ENCODE results near the gene CYP20A1. TPM values are rescaled to one million over a fixed set of nuclear protein-coding genes. Genes with fewer than 3 reads are reported as not detected.
A peak's percentile ranks its signal among the peaks of the same experiment; 100 is the strongest.

CYP20A1 gene
- total and polyA plus RNA-seq, 2 experiments from 2014 or later: 51.2 to 55.0 TPM

- DNase-seq: no peak
- Histone ChIP-seq H3F3A (ENCODE audit: insufficient read depth) (peaks cover 29% of the 10 kb centered on the region), H4K20me1 (ENCODE audit: insufficient read depth) (no peaks in the 10 kb centered on the region), H3K4me2 (ENCODE audit: unreplicated experiment) (no peak overlapping the region), H3K4me1 (ENCODE audit: insufficient read depth) (peaks cover 22% of the 10 kb centered on the region), H3K79me2 (ENCODE audit: insufficient read depth) (peaks cover 32% of the 10 kb centered on the region), H2AFZ (no peak overlapping the region), H3K9ac (no peak overlapping the region), H3K4me3 (no peak overlapping the region), H3K27me3 (replicated peaks; ENCODE audit: insufficient read depth) (no peaks in the 10 kb centered on the region), H3K9me3 (ENCODE audit: low read depth) (no peaks in the 10 kb centered on the region), H3K9me2 (ENCODE audit: insufficient read depth) (no peaks in the 10 kb centered on the region), H3K36me3 (ENCODE audit: low read depth) (no peaks in the 10 kb centered on the region), H3K27ac (no peak overlapping the region)
- TF ChIP-seq EZH2phosphoT487 (IDR thresholded peaks at IDR 0.05; ENCODE audit: insufficient read depth, low read depth) (no peak), EZH2 (IDR thresholded peaks at IDR 0.05; ENCODE audit: insufficient read depth, poor library complexity, severe bottlenecking) (no peak)
- 85 to 95% methylated on average over 1 of the region's 1 CpG for WGBS, 2 experiments (ENCODE audit: low coverage in 1 of 2, low lambda C conversion rate in 2 of 2, missing lambda C conversion rate in 2 of 2)
- in situ Hi-C loops (cut with MboI): no loop called here
These were observed 87.5 kb downstream of the CYP20A1 start for GRCh38 chr2:203326356-203326755.

GRCh38 chr2:203327582-203327900 is 88.7 kb downstream of the CYP20A1 start:
- H3F3A ChIP-seq (ENCODE audit: insufficient read depth): peaks cover 32% of the 10 kb centered on the region
- peak overlapping the region; percentile 84 for H2AFZ ChIP-seq
- peaks cover 43% of the 10 kb centered on the region for H3K79me2 ChIP-seq (ENCODE audit: insufficient read depth)
- H3K36me3 ChIP-seq (ENCODE audit: low read depth): no peaks in the 10 kb centered on the region
- no peaks in the 10 kb centered on the region for H4K20me1 ChIP-seq (ENCODE audit: insufficient read depth)
- H3K4me3 ChIP-seq: peak overlapping the region; percentile 100
- peak overlapping the region; percentile 68 for H3K4me2 ChIP-seq (ENCODE audit: unreplicated experiment)
- H3K9me3 ChIP-seq (ENCODE audit: low read depth): no peaks in the 10 kb centered on the region
- peaks cover 22% of the 10 kb centered on the region for H3K4me1 ChIP-seq (ENCODE audit: insufficient read depth)
- 10 to 11% methylated on average over 7 of the region's 7 CpGs for WGBS, 2 experiments (ENCODE audit: low coverage in 1 of 2, low lambda C conversion rate in 2 of 2, missing lambda C conversion rate in 2 of 2)
- no peak for TF ChIP-seq EZH2 (IDR thresholded peaks at IDR 0.05; ENCODE audit: insufficient read depth, poor library complexity, severe bottlenecking)
- no peak for TF ChIP-seq EZH2phosphoT487 (IDR thresholded peaks at IDR 0.05; ENCODE audit: insufficient read depth, low read depth)
- peak overlapping the region; percentile 87 for H3K9ac ChIP-seq
- H3K27ac ChIP-seq: peak overlapping the region; percentile 71
- H3K9me2 ChIP-seq (ENCODE audit: insufficient read depth): no peaks in the 10 kb centered on the region
- in situ Hi-C loops (cut with MboI): no loop called here
- no peak for DNase-seq
- H3K27me3 ChIP-seq (replicated peaks; ENCODE audit: insufficient read depth): no peaks in the 10 kb centered on the region

- Histone ChIP-seq H3K27me3 (replicated peaks; ENCODE audit: insufficient read depth) (no peaks in the 10 kb centered on the region), H3K9ac (peak within 1 kb of the TSS; percentile 87), H3K4me3 (peak within 1 kb of the TSS; percentile 100), H3K36me3 (ENCODE audit: low read depth) (no peaks in the 10 kb centered on the region), H3K27ac (peak within 1 kb of the TSS; percentile 71), H4K20me1 (ENCODE audit: insufficient read depth) (no peaks in the 10 kb centered on the region), H3K79me2 (ENCODE audit: insufficient read depth) (peaks cover 49% of the 10 kb centered on the region), H3K9me2 (ENCODE audit: insufficient read depth) (no peaks in the 10 kb centered on the region), H3F3A (ENCODE audit: insufficient read depth) (peaks cover 32% of the 10 kb centered on the region), H2AFZ (peak within 1 kb of the TSS; percentile 84), H3K4me1 (ENCODE audit: insufficient read depth) (peaks cover 22% of the 10 kb centered on the region), H3K4me2 (ENCODE audit: unreplicated experiment) (peak within 1 kb of the TSS; percentile 93), H3K9me3 (ENCODE audit: low read depth) (no peaks in the 10 kb centered on the region)
- in situ Hi-C loops (cut with MboI): no loop called here
- peak; percentile 85 for DNase-seq
- WGBS, 2 experiments (ENCODE audit: low coverage in 1 of 2, low lambda C conversion rate in 2 of 2, missing lambda C conversion rate in 2 of 2): 1 to 2% methylated on average over 49 to 77 of the region's 98 CpGs
- TF ChIP-seq EZH2phosphoT487 (IDR thresholded peaks at IDR 0.05; ENCODE audit: insufficient read depth, low read depth): no peak
- no peak for TF ChIP-seq EZH2 (IDR thresholded peaks at IDR 0.05; ENCODE audit: insufficient read depth, poor library complexity, severe bottlenecking)
These were observed 89.3 kb downstream of the CYP20A1 start, which contains the start of gene ABI2 for GRCh38 chr2:203327901-203328759. TSS of gene ABI2 (plus strand) at chr2:203328394. CDS start at chr2:203328515, 121 bp downstream.

- H3K4me1 ChIP-seq (ENCODE audit: insufficient read depth): peaks cover 22% of the 10 kb centered on the region
- TF ChIP-seq EZH2phosphoT487 (IDR thresholded peaks at IDR 0.05; ENCODE audit: insufficient read depth, low read depth): no peak
- TF ChIP-seq EZH2 (IDR thresholded peaks at IDR 0.05; ENCODE audit: insufficient read depth, poor library complexity, severe bottlenecking): no peak
- H3F3A ChIP-seq (ENCODE audit: insufficient read depth): peaks cover 32% of the 10 kb centered on the region
- H3K79me2 ChIP-seq (ENCODE audit: insufficient read depth): peaks cover 58% of the 10 kb centered on the region
- 0 to 1% methylated on average over 29 to 31 of the region's 31 CpGs for WGBS, 2 experiments (ENCODE audit: low coverage in 1 of 2, low lambda C conversion rate in 2 of 2, missing lambda C conversion rate in 2 of 2)
- H3K27me3 ChIP-seq (replicated peaks; ENCODE audit: insufficient read depth): no peaks in the 10 kb centered on the region
- H3K27ac ChIP-seq: peak overlapping the region; percentile 71
- in situ Hi-C loops (cut with MboI): no loop called here
- H3K4me2 ChIP-seq (ENCODE audit: unreplicated experiment): peak overlapping the region; percentile 93
- no peaks in the 10 kb centered on the region for H4K20me1 ChIP-seq (ENCODE audit: insufficient read depth)
- DNase-seq: peak; percentile 85
- H3K36me3 ChIP-seq (ENCODE audit: low read depth): no peaks in the 10 kb centered on the region
- peak overlapping the region; percentile 87 for H3K9ac ChIP-seq
- no peaks in the 10 kb centered on the region for H3K9me2 ChIP-seq (ENCODE audit: insufficient read depth)
- H2AFZ ChIP-seq: peak overlapping the region; percentile 84
- peak overlapping the region; percentile 100 for H3K4me3 ChIP-seq
- H3K9me3 ChIP-seq (ENCODE audit: low read depth): no peaks in the 10 kb centered on the region
These were observed 90.1 kb downstream of the CYP20A1 start for GRCh38 chr2:203328760-203329540.

Data from GM23248 (cell line).